Ureter (tissue), 1 donor: Measurements from ENCODE around the gene KATNBL1. TPM values are rescaled to one million over a fixed set of nuclear protein-coding genes. Genes with fewer than 3 reads are reported as not detected.
A peak's percentile ranks its signal among the peaks of the same experiment; 100 is the strongest.

Source experiments
- DNase-seq: peaks from one replicate; pipeline ENCODE4 v3.0.0-alpha.2; 2020; ENCODE audit warnings: low spot score
- total RNA-seq: library from RNA; stranded (reverse); gene quantifications from one replicate; pipeline ENCODE4 v1.2.4, GENCODE V29; 2023
- donor health status: DM: yes; HTN: yes; CAD: no.

Gene KATNBL1
- total RNA-seq, 1 donor from 2014 or later = 63.2 TPM

- no peak for DNase-seq
Observed at GRCh38 chr15:34116620-34117019, 93.3 kb downstream of the KATNBL1 start.

GRCh38 chr15:34114739-34115138 lies 95.2 kb downstream of the KATNBL1 start:
- DNase-seq = no peak

DNA sequence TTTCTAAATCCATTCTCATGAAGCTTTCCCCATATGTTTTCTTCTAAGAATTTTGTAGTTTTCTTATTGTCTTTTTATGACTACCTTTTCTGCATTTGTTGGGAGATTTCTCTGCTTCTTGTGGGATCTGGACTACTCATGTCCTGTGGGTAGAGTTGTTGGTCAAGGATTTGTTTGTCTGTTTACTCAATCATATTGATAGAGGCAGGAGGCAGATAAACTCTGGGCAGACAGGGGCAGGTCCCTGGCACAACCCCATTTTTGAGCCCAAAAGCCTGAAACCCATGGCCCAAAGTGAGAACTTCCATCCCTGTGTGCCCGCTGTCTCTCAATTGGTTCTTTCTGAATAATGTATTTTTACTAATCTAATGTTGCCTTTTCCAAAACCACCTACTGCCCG lies 95.7 kb downstream of the KATNBL1 start:
- no peak for DNase-seq

DNA sequence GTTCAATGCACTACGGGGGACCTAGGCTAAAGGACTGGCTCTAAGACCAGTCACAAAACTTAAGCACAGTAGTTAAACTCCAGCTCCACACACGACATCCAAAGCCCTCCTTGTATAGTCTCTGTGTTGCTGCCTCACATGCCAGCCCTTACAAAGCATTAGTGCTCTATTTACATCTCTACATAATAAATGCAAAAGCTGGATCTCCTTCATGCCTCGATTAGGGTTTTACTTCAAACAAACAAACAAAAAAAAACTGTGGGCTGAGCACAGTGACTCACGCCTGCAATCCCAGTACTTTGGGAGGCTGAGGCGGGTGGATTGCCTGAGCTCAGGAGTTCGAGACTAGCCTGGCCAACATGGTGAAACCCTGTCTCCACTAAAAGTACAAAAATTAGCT lies 98.4 kb downstream of the KATNBL1 start:
- no peak for DNase-seq

GRCh38 chr15:34109797-34110663 lies 99.9 kb downstream of the KATNBL1 start:
- no peak for DNase-seq

DNA sequence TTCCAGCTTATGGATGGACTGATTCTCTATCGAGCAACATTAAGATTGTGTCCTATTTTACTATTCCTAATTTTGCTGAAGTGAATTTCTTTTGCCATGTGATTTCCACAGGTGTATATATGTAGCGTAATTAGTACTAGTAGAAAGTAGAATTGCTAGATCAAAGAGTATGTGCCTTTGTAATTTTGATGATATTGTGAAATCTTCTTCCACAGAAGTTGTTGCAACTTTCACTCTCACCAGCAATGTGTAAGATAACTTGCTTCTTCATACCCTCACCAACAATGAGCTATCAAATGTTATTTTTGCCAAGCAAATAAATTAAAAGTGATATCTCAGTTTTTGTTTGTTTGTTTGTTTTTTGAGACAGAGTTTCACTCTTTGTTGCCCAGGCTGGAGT lies 102.6 kb downstream of the KATNBL1 start:
- DNase-seq = no peak

GRCh38 chr15:34106423-34106822 lies 103.5 kb downstream of the KATNBL1 start:
- no peak for DNase-seq

GRCh38 chr15:34102175-34102925 lies 107.5 kb downstream of the KATNBL1 start:
- DNase-seq = no peak

- peak; percentile 99 for DNase-seq
Observed at GRCh38 chr15:34101366-34102174, 108.3 kb downstream of the KATNBL1 start, which contains the start of the genes EMC7 and PGBD4. Gene EMC7, minus strand, starts transcription at chr15:34101862. Its CDS starts 23 bp downstream, at chr15:34101839. Gene PGBD4, plus strand, starts transcription at chr15:34102083. Its CDS starts 449 bp downstream, at chr15:34102532.

DNA sequence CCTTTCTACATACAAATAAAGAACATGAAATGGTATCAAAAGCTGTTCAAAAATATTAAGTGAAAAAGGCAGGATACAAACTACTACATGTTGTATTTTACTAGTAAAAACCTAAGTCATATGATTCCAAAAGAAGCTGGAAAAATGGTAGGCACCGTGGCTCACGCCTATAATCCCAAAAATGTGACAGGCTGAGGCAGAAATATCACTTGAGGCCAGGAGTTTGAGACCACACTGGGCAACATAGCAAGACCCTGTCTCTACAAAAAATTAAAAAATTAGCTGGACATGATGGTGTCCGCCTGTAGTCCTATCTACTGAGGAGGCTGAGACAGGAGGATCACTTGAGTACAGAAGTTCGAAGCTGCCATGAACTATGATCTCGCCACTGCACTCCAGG lies 110.0 kb downstream of the KATNBL1 start:
- no peak for DNase-seq

Other genes starting within 250 kb of the KATNBL1 start
- not detected for gene CHRM5, start 241.6 kb downstream of the KATNBL1 start, total RNA-seq
- 12.4 TPM for gene AVEN, start 170.9 kb downstream of the KATNBL1 start, total RNA-seq
- gene EMC7, start 108.2 kb downstream of the KATNBL1 start, total RNA-seq = 51.6 TPM
- gene PGBD4, start 108.0 kb downstream of the KATNBL1 start, total RNA-seq = 1.5 TPM
- 73.8 TPM for gene EMC4, start 14.9 kb upstream of the KATNBL1 start, total RNA-seq
- gene SLC12A6, start 127.7 kb upstream of the KATNBL1 start, total RNA-seq = 18.2 TPM
- 120 TPM for gene NOP10, start 133.0 kb upstream of the KATNBL1 start, total RNA-seq
- gene NUTM1, start 133.2 kb upstream of the KATNBL1 start, total RNA-seq = not detected
- gene LPCAT4, start 157.1 kb upstream of the KATNBL1 start, total RNA-seq = 100 TPM
- gene GOLGA8A, start 227.7 kb upstream of the KATNBL1 start, total RNA-seq = 96.5 TPM